ENCODE measurements around the gene TMPRSS13.
"Not testable (repeated sequence)": the region's sequence is repeated elsewhere in the genome, so short reads cannot be mapped to it uniquely, and the experiment has no call there.

Gene TMPRSS13

DNA sequence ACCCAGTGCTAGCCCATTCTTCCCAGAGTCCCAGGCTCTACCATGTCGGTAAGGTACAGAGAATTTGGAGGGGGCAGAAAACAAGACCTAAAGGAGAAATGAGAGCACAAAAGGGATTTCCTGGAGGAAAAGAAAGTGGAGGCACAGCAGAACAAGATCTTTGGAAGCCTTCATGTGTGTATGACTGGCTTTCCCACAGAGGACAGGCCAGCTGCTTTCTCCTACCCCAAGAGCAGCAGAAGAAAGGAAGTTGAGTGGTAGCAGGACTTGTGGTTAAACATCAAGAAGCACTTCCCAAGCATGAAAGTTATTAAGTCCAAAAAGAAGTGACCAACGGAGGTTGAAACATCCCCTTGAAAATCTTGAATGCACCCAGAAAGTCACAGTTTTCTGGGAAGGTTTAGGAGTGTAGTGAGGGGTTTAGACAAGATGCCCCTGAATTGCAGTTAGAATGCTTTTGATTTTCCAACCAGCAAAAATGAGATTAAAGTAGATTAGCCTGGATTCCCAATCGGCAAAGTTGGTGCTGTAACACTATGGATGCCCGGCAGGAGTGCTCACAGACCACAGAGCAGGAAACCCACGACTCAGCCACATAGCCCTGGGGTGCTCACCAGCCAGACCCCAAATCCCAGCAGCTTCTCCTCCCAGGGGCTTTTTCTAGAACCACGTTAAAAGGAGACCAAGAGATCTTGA lies 608 bp downstream of the TMPRSS13 start:
- no peak for DNase-seq

DNA sequence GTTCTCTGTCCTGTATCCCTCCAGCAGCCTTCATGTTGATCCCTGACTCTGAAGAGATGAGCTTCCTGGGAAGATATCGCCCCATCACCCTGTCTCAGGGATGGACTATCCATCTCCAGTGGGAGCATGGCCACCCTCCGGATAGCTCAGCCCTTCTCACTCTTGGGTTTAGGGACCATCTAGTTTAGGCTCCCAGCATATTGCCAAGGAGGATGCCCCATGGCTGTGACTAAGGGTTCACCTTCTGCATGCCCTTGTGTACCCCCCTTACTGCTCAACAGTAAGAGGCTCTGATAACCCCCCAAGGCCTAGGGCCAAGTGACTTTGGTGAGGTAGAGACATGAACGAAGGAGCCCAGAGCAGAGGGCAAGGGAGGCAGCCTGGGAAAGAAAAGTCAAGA lies 1.3 kb downstream of the TMPRSS13 start:
- no peak for DNase-seq

DNA sequence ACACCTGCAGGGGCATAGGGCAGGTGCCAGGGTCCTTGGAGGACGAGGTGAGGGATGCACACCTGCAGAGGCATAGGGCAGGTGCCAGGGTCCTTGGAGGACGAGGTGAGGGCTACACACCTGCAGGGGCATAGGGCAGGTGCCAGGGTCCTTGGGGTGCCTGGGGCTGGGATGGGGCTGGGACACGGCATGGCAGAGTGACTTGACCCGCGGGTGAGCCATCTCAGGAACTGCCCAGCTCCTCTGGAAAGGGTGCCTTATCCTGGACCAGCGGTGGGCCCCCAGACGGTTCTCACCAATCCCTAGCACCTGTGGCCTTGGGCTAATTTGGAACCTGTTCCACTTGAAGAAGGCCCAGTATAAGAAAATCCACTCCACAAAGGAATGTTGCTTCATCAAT lies 3.0 kb downstream of the TMPRSS13 start:
- not testable (repeated sequence) for DNase-seq

DNA sequence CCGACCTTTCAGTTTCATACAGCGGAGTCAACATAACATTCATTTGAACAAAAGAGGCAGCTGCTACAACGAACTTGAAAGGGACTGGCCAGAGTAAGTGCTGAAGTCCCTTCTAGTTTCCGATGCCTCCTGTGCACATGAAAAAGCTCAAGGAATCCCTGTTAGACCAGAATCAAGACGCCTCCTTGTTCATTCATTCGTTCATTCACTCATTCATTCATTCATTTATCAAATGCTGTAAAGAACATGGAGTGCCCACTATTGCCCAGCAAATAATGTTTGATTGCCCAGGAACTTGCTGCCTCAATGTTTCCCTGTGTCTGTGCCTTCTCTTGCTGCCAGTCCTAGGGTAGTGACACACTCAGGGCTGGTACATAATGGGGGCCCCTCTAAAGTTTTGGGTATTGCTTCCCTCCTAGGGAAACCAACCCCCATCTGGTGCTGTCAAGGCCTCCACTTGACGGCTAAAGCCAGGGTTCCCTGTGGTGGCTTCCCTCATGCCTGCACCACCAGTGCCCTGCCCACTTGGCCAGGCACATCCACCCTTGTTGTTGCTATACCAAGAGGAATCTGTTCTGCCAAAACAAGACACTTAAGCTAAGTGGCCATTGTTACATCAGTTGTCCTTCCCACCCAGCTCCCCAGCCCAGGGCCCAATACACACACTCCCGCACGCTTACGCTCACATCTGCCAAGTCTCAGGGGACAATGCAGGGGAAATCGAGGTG lies 3.8 kb downstream of the TMPRSS13 start:
- no peak for DNase-seq

DNA sequence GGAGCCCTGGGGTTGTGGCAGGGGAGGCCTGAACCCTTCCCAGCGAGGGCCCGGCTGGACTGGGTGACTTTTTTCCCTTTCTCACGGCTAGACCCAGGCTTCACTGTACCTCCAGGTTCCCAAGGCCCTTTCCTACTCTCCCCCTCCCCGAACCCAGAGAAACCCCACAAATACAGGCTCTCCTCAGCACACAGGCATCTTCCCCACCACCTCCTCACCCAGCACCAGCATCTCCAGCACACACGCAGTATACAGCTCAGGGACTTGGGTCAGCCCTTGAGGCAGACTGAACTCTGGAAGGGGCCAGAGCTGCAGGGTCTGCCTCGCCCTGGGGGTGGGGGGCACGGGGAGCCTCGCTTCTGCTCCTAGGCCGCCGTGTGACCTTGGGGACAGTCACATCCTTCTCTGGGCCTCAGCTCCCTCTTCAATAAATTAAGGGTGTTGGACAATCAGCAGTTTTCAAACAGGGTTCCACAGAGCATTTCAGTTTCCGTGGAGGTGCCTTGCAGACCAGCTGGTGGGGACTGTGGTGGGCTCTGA lies 4.5 kb downstream of the TMPRSS13 start:
- no peak for DNase-seq

DNA sequence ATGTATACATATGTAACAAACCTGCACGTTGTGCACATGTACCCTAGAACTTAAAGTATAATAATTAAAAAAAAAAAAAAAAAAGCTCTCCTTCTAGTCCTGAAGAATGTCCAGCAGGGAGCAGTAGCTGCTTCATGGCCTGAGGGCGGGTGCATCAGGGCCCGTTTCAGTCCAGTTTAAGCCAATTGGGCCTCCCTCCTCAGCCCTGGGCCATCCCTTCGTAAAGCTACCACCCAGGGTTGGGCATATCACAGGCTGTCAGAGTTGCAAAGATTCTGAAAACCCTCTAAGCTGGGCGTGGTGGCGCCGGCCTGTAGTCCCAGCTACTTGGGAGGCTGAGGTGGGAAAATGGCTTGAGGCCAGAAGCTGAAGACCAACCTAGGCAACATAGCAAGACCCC lies 5.4 kb downstream of the TMPRSS13 start:
- DNase-seq: no peak

DNA sequence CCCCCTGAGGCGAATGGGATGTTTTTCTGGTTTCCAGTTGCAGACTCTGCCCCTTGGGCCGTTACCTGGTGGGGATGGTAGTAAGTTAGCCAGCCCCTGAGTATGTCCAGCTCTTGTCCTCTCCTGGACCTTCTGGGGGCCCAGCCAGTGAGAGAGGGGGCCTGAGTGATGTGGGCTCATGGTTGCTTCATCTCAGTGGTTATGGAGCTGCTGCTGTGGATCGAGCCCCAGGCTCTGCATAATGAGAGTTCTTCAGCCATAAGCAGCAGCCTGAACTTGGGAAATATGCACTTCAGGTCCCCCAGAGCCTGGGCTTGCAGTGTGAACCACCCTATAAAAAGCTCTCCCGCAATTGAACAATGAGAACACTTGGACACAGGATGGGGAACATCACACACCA lies 5.9 kb downstream of the TMPRSS13 start:
- DNase-seq: no peak

DNA sequence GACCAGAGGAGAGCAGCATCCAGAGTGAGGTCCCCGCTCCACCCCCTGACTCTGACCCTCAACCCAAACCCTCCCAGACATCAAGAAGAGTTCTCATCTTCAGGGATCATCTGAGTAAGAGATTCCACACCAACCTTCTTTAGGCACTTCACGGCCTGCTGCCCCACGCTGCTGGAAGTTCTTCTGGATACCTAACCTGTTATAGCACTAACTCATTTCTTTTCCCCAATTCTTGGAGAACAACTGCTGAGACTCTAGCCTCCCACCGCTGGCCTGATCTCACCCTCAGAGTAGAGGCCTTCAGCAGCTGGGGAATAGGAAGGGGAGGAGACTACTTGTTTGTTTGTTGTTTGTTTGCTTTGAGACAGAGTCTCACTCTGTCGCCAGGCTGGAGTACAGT lies 7.3 kb downstream of the TMPRSS13 start:
- no peak for DNase-seq

DNA sequence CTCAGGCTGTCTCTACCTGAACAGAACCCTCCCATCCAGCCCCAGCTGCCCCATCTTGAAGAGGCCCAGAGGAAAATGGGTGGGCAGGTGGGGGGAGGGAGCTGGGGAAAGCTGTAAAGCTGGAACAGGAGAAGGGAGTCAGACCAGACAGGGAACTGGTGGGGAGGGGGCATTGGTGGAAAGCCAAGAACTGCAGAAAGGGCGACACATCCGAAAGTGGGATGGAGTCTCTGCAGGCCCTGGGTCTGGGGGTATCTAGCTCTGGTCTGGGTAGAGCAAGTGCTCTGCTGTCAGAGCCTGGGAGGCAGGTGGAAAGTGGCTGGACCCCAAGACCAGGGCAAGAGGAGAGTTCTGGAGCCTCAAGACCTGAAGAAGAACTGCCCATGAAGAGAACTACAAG lies 7.7 kb downstream of the TMPRSS13 start:
- DNase-seq: no peak

DNA sequence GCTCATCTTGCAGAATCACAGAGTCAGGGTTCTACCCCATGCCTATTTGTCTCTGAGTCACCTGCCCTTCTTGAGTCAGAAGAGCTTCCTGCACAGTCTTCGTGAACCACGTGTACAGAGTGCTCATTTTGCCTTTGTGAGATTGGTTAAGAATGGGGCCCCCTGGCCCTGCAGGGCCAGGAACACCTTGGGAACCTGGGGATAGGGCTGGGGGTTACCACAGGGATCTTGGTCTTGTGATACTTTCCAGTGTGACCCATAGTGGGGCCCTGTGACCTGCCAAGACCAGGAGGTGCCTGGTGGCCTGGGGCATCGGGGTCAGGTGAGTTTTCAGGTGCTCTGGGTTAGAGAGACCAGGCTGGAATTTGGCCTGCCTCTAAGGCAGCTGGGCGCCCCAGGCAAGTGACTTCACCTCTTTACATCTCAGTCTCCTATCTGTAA lies 9.4 kb downstream of the TMPRSS13 start:
- peak; percentile 39 for DNase-seq

DNA sequence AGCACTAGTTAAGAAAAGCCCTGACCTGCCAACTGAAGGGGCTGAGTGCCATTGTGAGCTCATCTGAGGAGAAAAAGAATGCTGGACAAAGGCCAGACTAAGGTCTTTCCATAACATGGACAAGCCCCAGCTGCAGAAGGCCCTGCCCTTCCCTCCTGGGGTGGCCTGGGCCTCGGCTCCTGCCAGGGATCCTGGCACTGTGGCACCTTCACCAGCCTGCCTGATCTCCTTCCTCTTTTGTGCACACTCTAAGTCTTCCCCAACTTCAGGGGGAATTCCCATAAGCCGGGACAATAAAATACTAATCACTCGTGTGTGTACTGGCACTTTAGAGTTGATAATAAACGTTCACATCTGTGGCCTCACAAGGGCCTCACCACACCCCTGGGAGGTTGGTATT lies 9.9 kb downstream of the TMPRSS13 start:
- no peak for DNase-seq

DNA sequence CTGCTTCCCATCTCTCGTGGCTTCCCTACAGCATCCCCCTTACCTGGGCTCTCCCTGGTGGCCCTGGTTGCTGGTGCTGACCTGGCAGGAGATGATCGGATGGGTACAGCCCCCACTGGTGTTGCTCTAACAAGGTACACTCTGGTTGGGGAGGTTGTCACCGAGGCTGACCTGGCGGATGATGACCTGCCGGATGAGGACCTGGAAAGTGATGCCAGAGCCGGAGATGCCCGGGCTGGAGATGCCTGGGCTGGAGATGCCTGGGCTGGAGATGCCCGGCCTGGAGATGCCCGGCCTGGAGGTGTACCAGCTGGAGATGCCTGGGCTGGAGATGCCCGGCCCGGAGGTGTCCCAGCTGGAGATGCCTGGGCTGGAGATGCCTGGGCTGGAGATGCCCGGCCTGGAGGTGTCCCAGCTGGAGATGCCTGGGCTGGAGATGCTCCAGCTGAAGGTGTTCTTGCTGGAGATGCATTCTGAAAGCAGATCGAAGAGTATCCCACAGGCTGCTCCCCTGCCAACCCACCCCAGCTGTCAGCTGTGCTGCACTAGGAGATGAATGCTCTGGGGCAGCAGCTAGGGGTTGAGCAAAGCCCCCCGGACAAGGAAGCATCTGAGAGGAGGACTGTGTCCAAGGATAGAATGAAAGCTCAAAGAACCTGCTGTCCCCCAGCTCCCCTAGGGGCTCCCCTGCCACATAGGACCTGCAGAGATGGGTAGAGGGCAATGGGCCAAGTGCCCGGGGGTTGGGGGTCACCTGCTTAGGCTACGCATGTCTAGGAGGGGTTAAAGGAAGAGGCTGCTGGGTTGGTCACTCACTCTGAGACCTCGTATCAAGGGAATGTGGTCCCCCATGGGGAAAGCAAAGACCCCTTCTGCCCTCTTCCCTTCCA lies 10.6 kb downstream of the TMPRSS13 start:
- DNase-seq: no peak

DNA sequence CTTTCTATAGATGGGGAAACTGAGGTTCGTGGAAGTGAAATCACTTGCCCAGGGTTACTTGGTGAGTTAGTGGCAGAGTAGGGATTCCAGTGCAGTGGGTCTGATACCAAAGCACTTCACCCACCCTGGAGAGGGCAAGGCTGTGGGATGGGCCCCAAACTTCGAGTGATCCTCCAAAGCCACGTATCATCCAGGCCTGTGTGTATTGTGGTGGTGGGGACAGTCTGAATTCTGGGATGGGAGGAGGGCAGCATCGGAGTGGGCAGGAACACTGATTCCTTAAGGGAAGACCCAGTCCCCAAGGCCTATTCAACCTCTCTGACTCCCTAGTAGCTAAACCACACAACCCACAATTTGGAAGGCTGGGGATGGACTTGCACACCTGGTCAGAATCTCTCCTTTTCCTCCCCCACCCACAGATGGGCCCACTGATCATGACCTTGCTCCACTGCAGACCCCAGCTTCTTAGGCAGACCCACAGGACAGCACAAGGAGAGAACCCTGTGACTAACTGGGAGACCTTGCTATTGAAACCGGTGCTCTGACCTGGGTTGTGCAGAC lies 11.5 kb downstream of the TMPRSS13 start:
- DNase-seq: no peak

DNA sequence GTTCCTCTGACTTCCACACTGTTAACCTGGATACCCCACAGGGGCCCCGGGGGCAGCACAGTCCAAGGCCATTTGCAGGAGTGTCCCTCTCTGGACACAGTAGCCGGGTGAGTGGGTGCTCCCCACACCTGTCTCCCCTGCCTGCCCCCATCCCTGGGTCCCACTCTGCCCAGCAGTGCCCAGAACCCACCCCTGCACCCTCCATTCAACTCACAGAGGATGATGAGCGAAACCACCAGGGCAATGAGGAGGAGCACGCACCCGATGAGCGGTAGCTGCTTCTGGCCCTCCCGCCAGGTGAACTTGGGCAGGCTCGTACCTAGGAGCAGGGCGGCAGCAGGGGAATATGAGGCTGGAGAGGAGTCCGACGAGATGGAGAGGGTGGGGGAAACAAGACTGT lies 12.2 kb downstream of the TMPRSS13 start:
- no peak for DNase-seq

DNA sequence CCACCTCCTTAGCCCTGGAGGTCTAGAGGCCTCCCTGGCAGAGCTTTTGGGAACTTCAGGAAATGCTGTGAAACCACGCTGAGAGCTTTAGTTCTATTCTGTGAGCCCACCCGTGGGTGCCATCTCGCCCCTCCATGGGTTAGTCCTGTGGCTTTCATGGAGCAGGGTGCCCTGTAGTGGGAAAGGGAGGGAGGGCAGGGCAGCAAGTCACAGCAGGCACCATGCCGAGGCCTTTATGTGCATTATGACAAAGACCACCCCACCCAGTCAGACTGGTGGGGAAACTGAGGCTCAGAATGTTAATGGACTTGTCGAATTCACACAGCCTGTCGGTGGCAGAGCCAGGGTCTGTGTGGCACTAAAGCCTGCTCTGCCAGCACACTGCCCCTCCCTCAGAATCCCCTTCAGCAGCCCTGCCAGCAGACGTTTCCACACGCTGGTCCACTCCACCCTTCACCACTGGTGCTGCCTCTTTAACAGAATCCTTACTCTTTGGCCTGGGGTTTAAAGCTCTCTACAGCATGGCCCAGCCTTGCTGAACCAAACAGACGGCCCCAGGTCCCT lies 13.4 kb downstream of the TMPRSS13 start:
- no peak for DNase-seq

DNA sequence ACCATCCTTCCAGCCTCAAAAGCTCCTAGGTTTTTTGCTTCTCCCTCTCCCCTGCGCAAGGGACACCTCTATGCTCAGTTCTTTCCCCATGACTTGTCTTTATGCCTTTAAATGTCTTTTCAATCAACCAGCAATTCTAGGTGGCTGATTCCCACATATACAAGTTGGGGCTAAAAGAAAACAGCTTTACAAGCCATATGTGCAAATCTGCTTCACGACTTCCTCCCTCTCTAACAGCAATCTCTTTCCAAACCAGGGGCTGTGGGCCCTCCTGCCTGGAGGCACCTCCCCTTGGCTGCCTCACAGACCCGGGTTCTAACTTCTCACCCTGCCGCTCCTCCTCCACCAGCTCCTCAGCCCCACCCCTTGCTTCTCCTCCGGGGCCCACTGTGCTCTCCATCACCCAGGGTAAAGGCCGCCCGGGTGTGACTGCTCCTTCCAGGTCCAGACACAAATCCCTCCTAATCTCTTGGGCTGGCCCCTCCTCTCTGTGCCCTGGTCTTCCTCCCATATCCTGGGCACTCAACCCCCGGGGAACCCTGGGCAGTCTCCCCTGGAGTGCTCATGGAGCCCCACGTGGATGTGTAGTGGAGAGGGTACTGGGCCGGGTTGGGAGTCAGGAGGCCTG lies 14.1 kb downstream of the TMPRSS13 start:
- no peak for DNase-seq

DNA sequence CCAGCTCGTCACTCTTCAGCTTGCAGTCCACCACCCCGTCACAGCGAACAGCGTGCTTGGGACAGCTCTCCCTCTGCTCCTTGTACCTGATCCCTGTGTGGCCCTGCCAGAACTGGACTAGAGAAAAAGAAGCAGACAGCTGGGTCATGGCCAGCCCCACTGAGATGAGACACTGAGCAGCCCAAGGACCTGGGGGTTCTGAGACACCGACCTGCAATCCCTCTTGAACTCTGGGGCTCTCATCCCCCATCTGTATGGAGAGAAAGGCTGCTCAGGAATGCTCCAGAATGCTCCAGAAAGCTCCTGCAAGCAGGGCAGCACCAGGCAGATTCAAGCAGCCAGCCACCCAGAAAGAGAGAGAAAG lies 14.8 kb downstream of the TMPRSS13 start:
- no peak for DNase-seq

DNA sequence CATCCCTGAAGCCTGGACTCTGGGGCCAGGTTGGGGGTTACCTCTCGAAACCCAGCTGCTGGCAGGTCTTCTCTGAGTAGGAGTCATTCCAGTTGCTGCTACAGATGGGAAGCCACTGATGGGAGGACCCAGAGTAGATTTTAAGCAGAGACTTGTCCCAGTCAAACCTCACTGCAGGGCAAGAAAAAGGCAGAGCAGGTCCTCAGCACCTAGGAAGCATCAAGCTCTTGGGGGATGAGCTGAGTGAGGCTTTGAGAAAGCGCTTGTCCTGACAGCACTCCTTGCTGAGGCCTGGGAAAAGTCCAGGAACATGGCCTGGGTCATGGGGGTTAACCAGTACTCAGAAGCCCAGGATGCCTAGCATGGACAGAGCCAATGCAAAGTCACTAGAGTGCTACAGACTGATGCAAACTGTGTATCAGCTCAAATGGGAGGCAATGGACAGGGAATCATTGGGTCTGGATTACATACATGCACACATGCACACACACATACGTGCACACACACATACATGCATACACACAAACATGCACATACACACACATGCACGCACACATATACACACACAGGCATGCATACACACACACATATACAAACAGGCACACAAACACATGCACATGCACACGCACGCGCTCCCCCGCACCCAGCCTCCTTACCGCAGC lies 15.3 kb downstream of the TMPRSS13 start:
- no peak for DNase-seq

DNA sequence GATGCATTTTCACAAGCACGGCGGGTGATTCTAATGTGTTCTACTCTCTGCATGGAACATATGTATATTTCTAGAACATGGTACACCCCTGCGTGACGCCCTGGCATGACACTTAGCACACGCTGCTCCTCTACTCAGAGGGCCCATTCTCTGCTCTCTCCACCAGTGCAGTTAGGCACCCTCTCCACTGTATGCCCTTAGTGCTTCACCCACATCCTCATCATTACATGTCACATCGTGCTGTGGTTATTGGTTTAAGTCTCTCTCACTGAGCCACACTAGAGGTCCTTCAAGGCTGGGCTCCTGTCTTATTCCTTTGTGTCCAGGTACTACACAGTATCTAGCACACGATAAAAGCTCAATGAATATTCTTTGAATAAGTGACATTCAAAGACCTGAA lies 16.7 kb downstream of the TMPRSS13 start:
- no peak for DNase-seq

DNA sequence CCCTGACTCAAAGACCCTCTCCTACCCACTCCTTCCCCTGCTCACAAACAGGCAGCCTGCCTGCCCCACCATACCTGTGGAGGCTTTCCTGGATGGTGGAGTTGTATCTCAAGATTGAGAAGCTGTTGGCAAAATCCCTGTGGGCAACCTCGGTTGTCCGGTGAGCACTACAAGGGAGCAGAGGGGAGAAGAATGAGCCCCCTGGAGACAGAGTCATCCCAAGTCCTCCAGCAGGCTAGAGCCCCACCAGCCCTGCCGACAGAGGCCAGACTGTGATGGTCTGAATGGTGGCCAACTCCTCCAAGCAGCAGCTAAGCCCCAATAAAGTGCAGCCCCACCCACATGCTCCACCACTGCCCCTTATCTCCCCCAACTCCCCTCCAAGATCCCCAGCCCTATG lies 17.5 kb downstream of the TMPRSS13 start:
- peak; percentile 5 for DNase-seq

DNA sequence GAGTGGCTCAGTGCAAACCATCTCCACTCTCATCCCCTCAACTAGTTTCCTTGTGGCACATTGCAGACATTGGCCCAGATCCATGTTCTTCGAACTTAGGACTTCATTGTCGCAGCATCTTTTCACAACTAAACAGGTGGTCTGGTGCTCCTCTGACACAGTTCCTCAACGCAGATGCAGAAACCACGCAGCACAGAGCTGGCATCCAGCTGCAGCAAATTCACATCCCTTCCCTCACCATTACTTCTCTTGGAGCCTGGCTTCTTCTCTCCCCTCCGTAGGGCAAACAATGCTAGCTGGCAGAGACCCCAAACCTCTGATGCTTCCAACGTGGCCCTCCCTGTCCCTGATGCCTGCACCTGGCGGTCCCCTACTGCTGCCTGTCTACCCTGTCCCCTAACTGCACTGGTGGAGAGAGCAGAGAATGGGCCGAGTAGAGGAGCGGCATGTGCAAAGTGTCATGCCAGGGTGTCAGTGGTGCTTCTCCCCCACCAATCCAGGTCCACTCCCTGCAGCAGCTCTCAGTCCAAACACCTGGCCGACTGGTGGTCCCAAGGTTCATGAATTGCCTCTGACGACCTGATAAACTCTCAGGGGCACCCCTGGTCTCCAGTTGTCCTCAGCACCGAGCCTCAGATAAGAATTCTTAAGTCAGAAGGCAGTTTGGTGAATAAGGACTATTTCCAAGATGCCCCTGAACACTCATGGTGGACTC lies 18.1 kb downstream of the TMPRSS13 start:
- DNase-seq: no peak

All from hematopoietic multipotent progenitor cell treated with erythropoietin and hydrocortisone succinate and interleukin-3 and kit ligand, for 8 days (in vitro differentiated cells).